GM12878 (cell line): ENCODE data around the gene MBOAT2. TPM values are rescaled to one million over a fixed set of nuclear protein-coding genes. Genes with fewer than 3 reads are reported as not detected.

Experiments used
- ATAC-seq: fragments of 200-7000 bp; cut with Tn5 transposase; 3 replicates; pipeline ENCODE4 v1.9.1; 2020; ENCODE audit warnings: mild to moderate bottlenecking, moderate library complexity
- BruUV-seq: library from RNA; stranded (reverse); fragments of 400-500 nt; replicated peaks from 2 replicates; lab custom pipeline; 2021; lab: Mats Ljungman, UMichigan
- CTCF ChIA-PET: fragments of 300-600 bp; sonication (Branson Sonifier 250); formaldehyde crosslinking; extraction: SDS; loops from one replicate; lab custom pipeline; 2021; ENCODE audit warnings: inconsistent platforms; lab: Yijun Ruan, JAX
- POLR2A ChIA-PET: fragments of 350-600 bp; formaldehyde crosslinking; extraction: SDS; loops from one replicate; lab custom pipeline; 2021; ENCODE audit warnings: inconsistent platforms; lab: Charles Lee
- RAD21 ChIA-PET: fragments of 300-600 bp; sonication (Branson Sonifier 250); formaldehyde crosslinking; loops from one replicate; lab custom pipeline; 2023; ENCODE audit warnings: antibody characterized with exemption; ENCODE audit not compliant: unreplicated experiment; lab: Charles Lee
- SMC1A ChIA-PET: fragments of 300-600 bp; sonication (Branson Sonifier 250); formaldehyde crosslinking; loops from one replicate; lab custom pipeline; 2023; ENCODE audit not compliant: unreplicated experiment, uncharacterized antibody; lab: Charles Lee
- DNase-seq: peaks from one replicate; pipeline ENCODE4 v3.0.0-alpha.2; 2011; ENCODE audit warnings: low read depth, low spot score
- FAIRE-seq: peaks from 3 replicates; lab custom pipeline; 2011; peaks lifted over from hg19 to GRCh38; lab: Jason Lieb, UNC
- H2AFZ ChIP-seq: 2 replicates; pipeline ENCODE4 v1.6.0; 2011; ENCODE audit warnings: low read depth, low read length, control low read depth; ENCODE audit not compliant: control insufficient read depth
- H3K27ac ChIP-seq: 2 replicates; pipeline ENCODE4 v1.5.1; 2011; ENCODE audit warnings: control low read depth; ENCODE audit not compliant: control insufficient read depth, insufficient read depth
- H3K27me3 ChIP-seq, 2 experiments: replicated peaks in 1 of 2; 2 replicates each; pipeline versions ENCODE4 v1.6.0 to v1.6.1; 2011; ENCODE audit warnings: low read length in 1 of 2; ENCODE audit not compliant: control insufficient read depth in 2 of 2, insufficient read depth in 2 of 2
- H3K36me3 ChIP-seq, 2 experiments: 2 replicates each; pipeline ENCODE4 v1.5.1; 2011; ENCODE audit warnings: low read length in 1 of 2; ENCODE audit not compliant: control insufficient read depth in 2 of 2, insufficient read depth in 2 of 2
- H3K4me1 ChIP-seq: 2 replicates; pipeline ENCODE4 v1.6.1; 2011; ENCODE audit warnings: mild to moderate bottlenecking, low read length, moderate library complexity, mixed read lengths; ENCODE audit not compliant: control insufficient read depth, insufficient read depth
- H3K4me2 ChIP-seq: 2 replicates; pipeline ENCODE4 v1.6.0; 2011; ENCODE audit warnings: control low read depth; ENCODE audit not compliant: control insufficient read depth, insufficient read depth
- H3K4me3 ChIP-seq: fragments of 200-600 bp; sonication (generic); 2 replicates; pipeline ENCODE4 v1.5.1; 2016
- H3K79me2 ChIP-seq: 2 replicates; pipeline ENCODE4 v1.6.0; 2011; ENCODE audit warnings: low read length; ENCODE audit not compliant: control insufficient read depth, insufficient read depth
- H3K9ac ChIP-seq: 2 replicates; pipeline ENCODE4 v1.8.0; 2011; ENCODE audit warnings: low read length, control low read depth, mixed read lengths; ENCODE audit not compliant: control insufficient read depth, insufficient read depth
- H3K9me3 ChIP-seq: replicated peaks from 3 replicates; pipeline ENCODE4 v1.5.1; 2011; ENCODE audit warnings: mild to moderate bottlenecking, low read length; ENCODE audit not compliant: control insufficient read depth, insufficient read depth
- H4K20me1 ChIP-seq: 2 replicates; pipeline ENCODE4 v1.6.0; 2011; ENCODE audit not compliant: control insufficient read depth, insufficient read depth
- CEBPB ChIP-seq, 2 experiments: fragments of 150-350 bp in 1 of 2; IDR thresholded peaks; 2 replicates each; pipeline ENCODE4 v1.6.1; 2012 to 2014; ENCODE audit warnings: low read depth in 2 of 2, low read length in 2 of 2, borderline replicate concordance in 1 of 2, inconsistent platforms in 1 of 2
- EED ChIP-seq: sonication (generic); IDR thresholded peaks from 2 replicates; pipeline ENCODE4 v1.6.1; 2016; ENCODE audit warnings: antibody characterized with exemption, low read depth
- ETV6 ChIP-seq, 2 experiments: fragments of 450-650 bp in 1 of 2; IDR thresholded peaks in 1 of 2; conservative IDR thresholded peaks in 1 of 2; 2 replicates each; pipeline ENCODE4 v1.6.1; 2014; ENCODE audit warnings: antibody characterized with exemption in 1 of 2, borderline replicate concordance in 1 of 2, low read depth in 1 of 2, mild to moderate bottlenecking in 1 of 2, moderate library complexity in 1 of 2
- GABPA ChIP-seq: IDR thresholded peaks from 2 replicates; pipeline ENCODE4 v1.6.1; 2014; ENCODE audit warnings: antibody characterized with exemption, low read depth, mild to moderate bottlenecking, inconsistent platforms
- KAT2A ChIP-seq: conservative IDR thresholded peaks from 2 replicates; pipeline ENCODE4 v1.6.1; 2011; ENCODE audit warnings: low read depth, low read length; ENCODE audit not compliant: control insufficient read depth
- MTA2 ChIP-seq: fragments of 450-650 bp; IDR thresholded peaks from 2 replicates; pipeline ENCODE4 v1.6.1; 2016; ENCODE audit warnings: low read depth, mild to moderate bottlenecking, moderate library complexity
- NR2F1 ChIP-seq: fragments of 450-650 bp; conservative IDR thresholded peaks from 2 replicates; pipeline ENCODE4 v1.6.1; 2017; ENCODE audit warnings: mild to moderate bottlenecking
- STAT3 ChIP-seq: IDR thresholded peaks from 2 replicates; pipeline ENCODE4 v1.6.1; 2011; ENCODE audit warnings: low read depth, low read length, improper control_type of control experiment
- WGBS: methylation state at CpG from one replicate; pipeline ENCODE4 v1.1.6; 2016; ENCODE audit warnings: low lambda C conversion rate; ENCODE audit not compliant: insufficient replicate concordance, insufficient coverage; ENCODE audit errors: missing lambda C conversion rate; 5-methylcytosine and 5-hydroxymethylcytosine counted together
- in situ Hi-C: fragments of 300-500 bp; cut with MboI; formaldehyde crosslinking; loops from 9 replicates; pipeline ENCODE4 v1.14.3; 2018; ENCODE audit warnings: mixed read lengths
- intact Hi-C: fragments of 100-400 bp; cut with micrococcal nuclease; formaldehyde crosslinking; loops from one replicate; pipeline ENCODE4 v1.14.2; 2022; ENCODE audit not compliant: unreplicated experiment
- polyA plus RNA-seq, 11 experiments: library from polyadenylated mRNA; depleted of rRNA in 4 of 11; unstranded in 6 of 11; stranded (reverse) in 5 of 11; fragments of >200 nt; fragmentation: Nextera tagmentation in 4 of 11; fragmentation: Illumina TruSeq in 1 of 11; extraction: Ambion mirVana in 4 of 11; extraction: Trizol in 1 of 11; gene quantifications; 1 replicate in 1 of 11; 2 replicates in 10 of 11; pipeline versions ENCODE4 v1.2.1 to v1.2.3, GENCODE V29; 2011 to 2016; ENCODE audit warnings: inconsistent platforms in 2 of 11, missing spikeins in 2 of 11, low read depth in 1 of 11
- total RNA-seq, 4 experiments: library from RNA; depleted of rRNA in 3 of 4; stranded (reverse); fragments of >200 nt in 3 of 4; fragmentation: Illumina TruSeq in 1 of 4; extraction: Trizol in 1 of 4; gene quantifications; 2 replicates each; pipeline versions ENCODE4 v1.2.1 to v1.2.3, GENCODE V29; 2013 to 2021
- TF ChIP-seq, protein P1 (sequence below): IDR thresholded peaks from 2 replicates; pipeline ENCODE4 v1.6.1; 2012; ENCODE audit warnings: low read depth, low read length, improper control_type of control experiment

MBOAT2 gene
- total and polyA plus RNA-seq, 10 of the 15 experiments (the other 5 are each of a cell fraction or from before 2014, with no cell fraction given), result 0.08 to 40.6 (median 1.8) TPM

DNA sequence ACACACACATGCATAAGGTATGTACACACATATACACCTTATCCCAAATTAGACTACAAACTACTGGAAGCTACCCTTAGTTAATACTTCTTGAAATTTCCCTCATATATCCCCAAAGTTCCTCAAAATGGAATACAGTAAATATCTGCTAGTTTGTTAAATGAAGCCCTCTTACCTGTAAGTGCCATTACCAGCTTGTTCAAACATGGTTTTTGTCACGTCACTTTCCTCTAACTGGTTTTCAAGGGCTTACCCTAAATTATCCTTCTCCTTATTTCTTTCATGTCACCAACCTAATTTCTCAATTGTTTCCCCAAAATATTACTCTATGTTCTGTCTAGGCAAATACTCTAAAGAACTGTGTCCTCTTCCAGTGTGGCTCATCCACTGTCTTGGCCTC is 141.7 kb downstream of the MBOAT2 start:
- H3K9ac ChIP-seq, result no peak overlapping the region
- intact Hi-C loops, result no loop called here
- H3K27ac ChIP-seq, result no peak overlapping the region
- TF ChIP-seq, protein P1, sequence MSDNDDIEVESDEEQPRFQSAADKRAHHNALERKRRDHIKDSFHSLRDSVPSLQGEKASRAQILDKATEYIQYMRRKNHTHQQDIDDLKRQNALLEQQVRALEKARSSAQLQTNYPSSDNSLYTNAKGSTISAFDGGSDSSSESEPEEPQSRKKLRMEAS, result no peak
- TF ChIP-seq EED (no peak), CEBPB (IDR thresholded peaks at IDR 0.05; ENCODE audit: borderline replicate concordance in 1 of 2, low read depth in 2 of 2, low read length in 2 of 2) (no peak), GABPA (no peak), MTA2 (no peak), NR2F1 (no peak), ETV6 (conservative IDR thresholded peaks at IDR 0.05 in 1 of 2, IDR thresholded peaks at IDR 0.05 in 1 of 2; ENCODE audit: borderline replicate concordance in 1 of 2, low read depth in 1 of 2) (no peak), KAT2A (no peak), STAT3 (no peak)
- TF ChIP-seq, all 136 proteins: peak for 0
- no peaks in the 10 kb centered on the region for H3K36me3 ChIP-seq
- H3K4me1 ChIP-seq, result no peaks in the 10 kb centered on the region
- SMC1A ChIA-PET, result interaction anchor here (1.0 to 1.9 kb wide), 2 partner anchors 123 to 157 kb away, joined by 3 to 6 read pairs; no protein-coding TSS in a partner anchor
- in situ Hi-C loops, result no loop called here
- POLR2A ChIA-PET, result interaction anchor here (0.7 kb wide), 1 partner anchor 64 kb away, joined by 3 read pairs; no protein-coding TSS in a partner anchor
- H2AFZ ChIP-seq, result no peak overlapping the region
- CTCF ChIA-PET, result interaction anchor here (1.4 to 3.9 kb wide), 2 partner anchors 12 to 17 kb away, joined by 4 to 20 read pairs; no protein-coding TSS in a partner anchor
- 81% methylated on average over 1 of the region's 1 CpG for WGBS
- no peaks in the 10 kb centered on the region for H3K27me3 ChIP-seq
- H4K20me1 ChIP-seq, result no peaks in the 10 kb centered on the region
- ATAC-seq (no peak), FAIRE-seq (no peak), DNase-seq (no peak)
- RAD21 ChIA-PET, result no interaction called here
- H3K4me3 ChIP-seq, result no peak overlapping the region
- H3K9me3 ChIP-seq, result no peaks in the 10 kb centered on the region
- no peak overlapping the region for H3K4me2 ChIP-seq
- BruUV-seq, result no TSS peak
- H3K79me2 ChIP-seq, result no peaks in the 10 kb centered on the region
